Stimulated activated CD4-positive, alpha-beta T cell treated with anti-CD3 and anti-CD28 coated beads, Interleukin-15, amount 100 ng/mL, for 48 hours (primary cell): ENCODE measurements around the gene SBK2.
"Not testable (repeated sequence)": the region's sequence is repeated elsewhere in the genome, so short reads cannot be mapped to it uniquely, and the experiment has no call there.

Experiments
- DNase-seq, 2 donors: peaks; one replicate each; pipeline ENCODE4 v3.0.0-alpha.2; 2020; ENCODE audit warnings: low read depth in 2 of 2

The SBK2 gene

GRCh38 chr19:55535965-55536350 is 975 bp downstream of the SBK2 start:
- no peak for DNase-seq

GRCh38 chr19:55535173-55535964 is 1.6 kb downstream of the SBK2 start:
- DNase-seq = no peak

GRCh38 chr19:55534280-55534679 is 2.7 kb downstream of the SBK2 start:
- not testable (repeated sequence) for DNase-seq

GRCh38 chr19:55530996-55531395 is 5.9 kb downstream of the SBK2 start:
- DNase-seq = no peak

GRCh38 chr19:55529636-55530234 is 7.2 kb downstream of the SBK2 start:
- DNase-seq = no peak

GRCh38 chr19:55528030-55528803 is 8.7 kb downstream of the SBK2 start:
- DNase-seq = no peak

GRCh38 chr19:55527197-55528029 is 9.5 kb downstream of the SBK2 start:
- DNase-seq = no peak

GRCh38 chr19:55526216-55527196 is 10.4 kb downstream of the SBK2 start:
- no peak for DNase-seq

GRCh38 chr19:55525289-55526101 is 11.4 kb downstream of the SBK2 start:
- DNase-seq = no peak

- DNase-seq = no peak
Measured at GRCh38 chr19:55520691-55521292, 16.1 kb downstream of the SBK2 start.

- DNase-seq = no peak
Measured at GRCh38 chr19:55519451-55520311, 17.3 kb downstream of the SBK2 start.

- peak; percentile 86 to 90 for DNase-seq
Measured at GRCh38 chr19:55516878-55517620, 19.9 kb downstream of the SBK2 start.

- DNase-seq = no peak
Measured at GRCh38 chr19:55508120-55508519, 28.8 kb downstream of the SBK2 start.

- DNase-seq = no peak
Measured at GRCh38 chr19:55504981-55505380, 32.0 kb downstream of the SBK2 start.

- DNase-seq = no peak
Measured at GRCh38 chr19:55504252-55504603, 32.7 kb downstream of the SBK2 start.

- peak; percentile 89 to 92 for DNase-seq
Measured at GRCh38 chr19:55503502-55504251, 33.3 kb downstream of the SBK2 start.

- no peak for DNase-seq
Measured at GRCh38 chr19:55503157-55503501, 33.8 kb downstream of the SBK2 start.
